Panc1 (cell line): ENCODE results near the gene MSI2. TPM values are rescaled to one million over a fixed set of nuclear protein-coding genes. Genes with fewer than 3 reads are reported as not detected.

Experiments
- ATAC-seq: fragments of 200-7000 bp; cut with Tn5 transposase; 2 replicates; pipeline ENCODE4 v1.9.1; 2020; ENCODE audit warnings: mild to moderate bottlenecking, moderate library complexity
- BruUV-seq: library from RNA; stranded (reverse); fragments of 400-500 nt; replicated peaks from 2 replicates; lab custom pipeline; 2021; lab: Mats Ljungman, UMichigan
- CTCF ChIA-PET: fragments of 300-600 bp; sonication (Branson Sonifier 250); formaldehyde crosslinking; loops from one replicate; lab custom pipeline; 2022; ENCODE audit warnings: antibody characterized with exemption; lab: Charles Lee
- POLR2A ChIA-PET: fragments of 300-600 bp; sonication (Branson Sonifier 250); formaldehyde crosslinking; loops from one replicate; lab custom pipeline; 2022; ENCODE audit warnings: antibody characterized with exemption; lab: Charles Lee
- DNase-seq: peaks from one replicate; pipeline ENCODE4 v3.0.0-alpha.2; 2010; ENCODE audit warnings: low read depth, low spot score
- H3K27ac ChIP-seq: 2 replicates; pipeline ENCODE4 v1.5.1; 2011; ENCODE audit warnings: mild to moderate bottlenecking, low read length, inconsistent platforms
- H3K27me3 ChIP-seq: fragments of 200-500 bp; sonication (Bioruptor generic); 2 replicates; pipeline ENCODE4 v1.6.0; 2014; ENCODE audit warnings: low read length, inconsistent platforms; ENCODE audit not compliant: control insufficient read depth, insufficient read depth
- H3K36me3 ChIP-seq: fragments of 200-500 bp; sonication (Bioruptor generic); 2 replicates; pipeline ENCODE4 v1.5.1; 2014; ENCODE audit warnings: inconsistent platforms, mild to moderate bottlenecking, low read length, moderate library complexity; ENCODE audit not compliant: control insufficient read depth, insufficient read depth
- H3K4me1 ChIP-seq: 2 replicates; pipeline ENCODE4 v1.5.1; 2011; ENCODE audit warnings: inconsistent platforms, mild to moderate bottlenecking, low read length, moderate library complexity; ENCODE audit not compliant: control insufficient read depth, insufficient read depth
- H3K4me3 ChIP-seq, 2 experiments: 2 replicates each; pipeline ENCODE4 v1.5.1; 2011 to 2012; ENCODE audit warnings: low read depth in 2 of 2, low read length in 2 of 2, mild to moderate bottlenecking in 2 of 2, inconsistent platforms in 1 of 2, moderate library complexity in 1 of 2
- H3K9me3 ChIP-seq: fragments of 200-500 bp; sonication (Bioruptor generic); 2 replicates; pipeline ENCODE4 v1.5.1; 2014; ENCODE audit warnings: low read depth, mild to moderate bottlenecking, inconsistent platforms, low read length, moderate library complexity; ENCODE audit not compliant: control insufficient read depth, insufficient read depth
- CTCF ChIP-seq: fragments of 450-650 bp; IDR thresholded peaks from 2 replicates; pipeline ENCODE4 v1.5.1; 2017; ENCODE audit warnings: mild to moderate bottlenecking
- POLR2AphosphoS5 ChIP-seq: IDR thresholded peaks from 2 replicates; pipeline ENCODE4 v1.6.1; 2012; ENCODE audit warnings: mild to moderate bottlenecking, low read depth, low read length, moderate library complexity
- REST ChIP-seq, 2 experiments: IDR thresholded peaks; 2 replicates each; pipeline ENCODE4 v1.6.1; 2011 to 2012; ENCODE audit warnings: low read depth in 2 of 2, control low read depth in 1 of 2, low read length in 1 of 2, mild to moderate bottlenecking in 1 of 2, moderate library complexity in 1 of 2; ENCODE audit not compliant: insufficient read depth in 1 of 2
- SIN3A ChIP-seq: IDR thresholded peaks from 2 replicates; pipeline ENCODE4 v1.6.1; 2012; ENCODE audit warnings: low read depth, mild to moderate bottlenecking, low read length, moderate library complexity, borderline replicate concordance; ENCODE audit not compliant: insufficient read depth
- TCF7L2 ChIP-seq: IDR thresholded peaks from 2 replicates; pipeline ENCODE4 v1.6.1; 2011; ENCODE audit warnings: mild to moderate bottlenecking, low read depth, low read length, inconsistent platforms
- in situ Hi-C: cut with HindIII; loops from 2 replicates; pipeline ENCODE4 v1.10.0; 2016; ENCODE audit warnings: low sequenced_read_pairs, low pct_unique_long_range_greater_than_20kb
- intact Hi-C: fragments of 100-400 bp; cut with micrococcal nuclease; formaldehyde crosslinking; loops from one replicate; pipeline ENCODE4 v1.10.0; 2022; ENCODE audit not compliant: unreplicated experiment
- total RNA-seq: library from RNA; stranded (reverse); gene quantifications from one replicate; pipeline ENCODE4 v1.2.1, GENCODE V29; 2021; ENCODE audit not compliant: unreplicated experiment

MSI2 gene
- total RNA-seq, 1 experiment from 2014 or later: 38.5 TPM

GRCh38 chr17:57541049-57541448 is 284.7 kb downstream of the MSI2 start:
- no peak for DNase-seq
- no peak overlapping the region for H3K4me3 ChIP-seq
- no peak overlapping the region for H3K27ac ChIP-seq
- H3K36me3 ChIP-seq: no peaks in the 10 kb centered on the region
- no peak for TF ChIP-seq SIN3A
- no peak for TF ChIP-seq REST (IDR thresholded peaks at IDR 0.05; ENCODE audit: insufficient read depth in 1 of 2, low read depth in 2 of 2, low read length in 1 of 2)
- no peak for TF ChIP-seq CTCF
- TF ChIP-seq POLR2AphosphoS5: no peak
- no peak for TF ChIP-seq TCF7L2
- in situ Hi-C loops (no loop called here), intact Hi-C loops (no loop called here)
- no peaks in the 10 kb centered on the region for H3K4me1 ChIP-seq
- no peaks in the 10 kb centered on the region for H3K27me3 ChIP-seq
- BruUV-seq: no TSS peak
- ChIA-PET POLR2A (no interaction called here), CTCF (no interaction called here)
- H3K9me3 ChIP-seq: no peaks in the 10 kb centered on the region
- no peak for ATAC-seq

GRCh38 chr17:57541472-57542394 is 285.4 kb downstream of the MSI2 start:
- Histone ChIP-seq H3K4me3 (no peak overlapping the region), H3K27me3 (no peaks in the 10 kb centered on the region), H3K4me1 (no peaks in the 10 kb centered on the region), H3K36me3 (no peaks in the 10 kb centered on the region), H3K27ac (no peak overlapping the region), H3K9me3 (no peaks in the 10 kb centered on the region)
- in situ Hi-C loops: no loop called here
- BruUV-seq: no TSS peak
- CTCF ChIA-PET: no interaction called here
- POLR2A ChIA-PET: interaction anchor here (0.6 kb wide), 1 partner anchor 63 kb away, joined by 5 read pairs; no protein-coding TSS in a partner anchor
- ATAC-seq (no peak), DNase-seq (no peak)
- intact Hi-C loops: no loop called here
- TF ChIP-seq REST (IDR thresholded peaks at IDR 0.05; ENCODE audit: insufficient read depth in 1 of 2, low read depth in 2 of 2, low read length in 1 of 2) (no peak), TCF7L2 (no peak), SIN3A (no peak), CTCF (no peak), POLR2AphosphoS5 (no peak)
